Endothelial cell of umbilical vein (primary cell): ENCODE measurements around the gene CTIF. TPM values are rescaled to one million over a fixed set of nuclear protein-coding genes. Genes with fewer than 3 reads are reported as not detected.

Experiments
- BruUV-seq: library from RNA; stranded (reverse); fragments of 400-500 nt; replicated peaks from 2 replicates; lab custom pipeline; 2021; lab: Mats Ljungman, UMichigan
- CTCF ChIA-PET: fragments of 300-600, 350-600 bp; sonication (Branson Sonifier 250); formaldehyde crosslinking; loops from one replicate; lab custom pipeline; 2021; ENCODE audit warnings: antibody characterized with exemption, inconsistent platforms; lab: Charles Lee
- POLR2A ChIA-PET: fragments of 300-600, 350-600 bp; sonication (Branson Sonifier 250); formaldehyde crosslinking; loops from one replicate; lab custom pipeline; 2021; ENCODE audit warnings: antibody characterized with exemption, inconsistent platforms; lab: Charles Lee
- DNase-seq: peaks from one replicate; pipeline ENCODE4 v3.0.0-alpha.2; 2011; ENCODE audit warnings: low read depth, low spot score
- FAIRE-seq: peaks from 2 replicates; lab custom pipeline; 2011; peaks lifted over from hg19 to GRCh38; lab: Jason Lieb, UNC
- H2AFZ ChIP-seq: 2 replicates; pipeline ENCODE4 v1.6.0; 2012; ENCODE audit warnings: low read depth, low read length, control low read depth, inconsistent platforms
- H3K27ac ChIP-seq: 2 replicates; pipeline ENCODE4 v1.5.1; 2011; ENCODE audit warnings: low read depth, mild to moderate bottlenecking, control low read depth, low read length, moderate library complexity; ENCODE audit not compliant: insufficient read depth
- H3K27me3 ChIP-seq, 2 experiments: 2 replicates each; pipeline versions ENCODE4 v1.6.0 to v1.6.1; 2011; ENCODE audit warnings: low read length in 2 of 2, mixed read lengths in 1 of 2; ENCODE audit not compliant: control insufficient read depth in 2 of 2, insufficient read depth in 2 of 2
- H3K36me3 ChIP-seq, 2 experiments: 2 replicates in 1 of 2; 3 replicates in 1 of 2; pipeline ENCODE4 v1.5.1; 2011; ENCODE audit warnings: low read length in 2 of 2, mild to moderate bottlenecking in 1 of 2, moderate library complexity in 1 of 2; ENCODE audit not compliant: control insufficient read depth in 2 of 2, insufficient read depth in 2 of 2; ENCODE audit errors: extremely low read depth in 1 of 2
- H3K4me1 ChIP-seq: 3 replicates; pipeline ENCODE4 v1.5.1; 2011; ENCODE audit warnings: mild to moderate bottlenecking, low read length; ENCODE audit not compliant: control insufficient read depth, insufficient read depth; ENCODE audit errors: extremely low read depth
- H3K4me2 ChIP-seq: 2 replicates; pipeline ENCODE4 v1.6.1; 2011; ENCODE audit warnings: low read length, control low read depth, mixed read lengths; ENCODE audit not compliant: insufficient read depth
- H3K4me3 ChIP-seq, 3 experiments: fragments of 200-600 bp in 1 of 3; sonication (generic), shearing (Covaris generic) in 1 of 3; replicated peaks in 1 of 3; 2 replicates each; pipeline ENCODE4 v1.5.1; 2011 to 2016; ENCODE audit warnings: control low read depth in 3 of 3, low read length in 3 of 3, mild to moderate bottlenecking in 2 of 3, inconsistent platforms in 1 of 3, low read depth in 1 of 3, moderate library complexity in 1 of 3; ENCODE audit not compliant: insufficient read depth in 1 of 3
- H3K79me2 ChIP-seq: 2 replicates; pipeline ENCODE4 v1.6.0; 2012; ENCODE audit warnings: low read length, inconsistent platforms; ENCODE audit not compliant: control insufficient read depth, insufficient read depth
- H3K9ac ChIP-seq: replicated peaks from 2 replicates; pipeline ENCODE3; 2011; ENCODE audit warnings: low read length, control low read depth; ENCODE audit not compliant: insufficient read depth; ENCODE audit errors: extremely low read depth
- H3K9me1 ChIP-seq: replicated peaks from 3 replicates; pipeline ENCODE4 v1.6.0; 2011; ENCODE audit warnings: mild to moderate bottlenecking, low read length; ENCODE audit not compliant: control insufficient read depth, insufficient read depth; ENCODE audit errors: extremely low read depth
- H3K9me3 ChIP-seq: replicated peaks from 2 replicates; pipeline ENCODE4 v1.5.1; 2012; ENCODE audit warnings: low read length, inconsistent platforms; ENCODE audit not compliant: control insufficient read depth, insufficient read depth
- H4K20me1 ChIP-seq: replicated peaks from 2 replicates; pipeline ENCODE3; 2011; ENCODE audit warnings: mild to moderate bottlenecking, low read length; ENCODE audit not compliant: control insufficient read depth, insufficient read depth; ENCODE audit errors: extremely low read depth
- CTCF ChIP-seq, 2 donors: IDR thresholded peaks; 1 replicate in 1 of 2; 2 replicates in 1 of 2; pipeline ENCODE4 v1.5.1; 2011; ENCODE audit warnings: low read length in 2 of 2, mild to moderate bottlenecking in 2 of 2, moderate library complexity in 2 of 2, control low read depth in 1 of 2, inconsistent platforms in 1 of 2, low read depth in 1 of 2; ENCODE audit not compliant: insufficient read depth in 1 of 2; ENCODE audit errors: extremely low read depth in 1 of 2
- EZH2 ChIP-seq: IDR thresholded peaks from 2 replicates; pipeline ENCODE4 v1.6.1; 2012; ENCODE audit warnings: borderline replicate concordance, low read depth, mild to moderate bottlenecking, moderate library complexity, low read length, inconsistent platforms; ENCODE audit not compliant: severe bottlenecking
- FOS ChIP-seq: IDR thresholded peaks from 2 replicates; pipeline ENCODE4 v1.6.1; 2011; ENCODE audit warnings: mild to moderate bottlenecking, low read length, moderate library complexity, borderline replicate concordance; ENCODE audit not compliant: insufficient read depth
- GATA2 ChIP-seq: IDR thresholded peaks from 2 replicates; pipeline ENCODE4 v1.7.0; 2011; ENCODE audit warnings: low read depth, mild to moderate bottlenecking, moderate library complexity, mixed read lengths, low read length; ENCODE audit not compliant: insufficient read length, insufficient read depth
- JUN ChIP-seq: IDR thresholded peaks from 2 replicates; pipeline ENCODE4 v1.6.1; 2011; ENCODE audit warnings: borderline replicate concordance, low read depth; ENCODE audit not compliant: insufficient read length, insufficient read depth
- MAX ChIP-seq: IDR thresholded peaks from 2 replicates; pipeline ENCODE4 v1.6.1; 2011; ENCODE audit not compliant: insufficient read depth, insufficient read length
- MYC ChIP-seq: IDR thresholded peaks from one replicate; pipeline ENCODE4 v1.6.1; 2011; ENCODE audit warnings: mild to moderate bottlenecking, low read depth, low read length
- POLR2A ChIP-seq: IDR thresholded peaks from 2 replicates; pipeline ENCODE4 v1.6.1; 2012; ENCODE audit warnings: low read depth, mild to moderate bottlenecking, control low read depth, low read length
- POLR2AphosphoS5 ChIP-seq: IDR thresholded peaks from 2 replicates; pipeline ENCODE4 v1.6.1; 2012; ENCODE audit warnings: low read depth, mild to moderate bottlenecking, control low read depth, low read length, moderate library complexity; ENCODE audit not compliant: insufficient read depth
- dilution Hi-C: fragments of 300-500 bp; cut with MboI; formaldehyde crosslinking; loops from one replicate; pipeline ENCODE4 v1.15.0; 2019; ENCODE audit warnings: low sequenced_read_pairs; ENCODE audit not compliant: extremely low pct_ligation_motif_present
- intact Hi-C: fragments of 100-400 bp; cut with micrococcal nuclease; formaldehyde crosslinking; loops from one replicate; pipeline ENCODE4 v1.10.0; 2022
- polyA plus RNA-seq, 4 experiments: library from polyadenylated mRNA; depleted of rRNA in 3 of 4; stranded (reverse) in 3 of 4; unstranded in 1 of 4; fragments of >200 nt; gene quantifications; 2 replicates each; pipeline versions ENCODE4 v1.2.1 to v1.2.3, GENCODE V29; 2011 to 2012; ENCODE audit warnings: missing spikeins in 1 of 4
- total RNA-seq: library from RNA; stranded (reverse); gene quantifications from 2 replicates; pipeline ENCODE4 v1.2.3, GENCODE V29; 2021

Gene CTIF
- total and polyA plus RNA-seq, 2 donors (not counting 3 experiments of a cell fraction or from before 2014, with no cell fraction given): 20.9 to 57.7 TPM

GRCh38 chr18:48571639-48572384 is 33.0 kb downstream of the CTIF start:
- intact Hi-C loops: no loop called here
- dilution Hi-C loops: no loop called here
- no peak overlapping the region for H3K4me2 ChIP-seq
- H3K27ac ChIP-seq: no peak overlapping the region
- BruUV-seq: no TSS peak
- peaks cover 8% of the 10 kb centered on the region for H3K79me2 ChIP-seq
- TF ChIP-seq POLR2A: no peak
- TF ChIP-seq EZH2: no peak
- TF ChIP-seq MYC: no peak
- no peak for TF ChIP-seq GATA2
- TF ChIP-seq MAX: no peak
- TF ChIP-seq JUN: no peak
- TF ChIP-seq FOS: no peak
- no peak for TF ChIP-seq CTCF (IDR thresholded peaks at IDR 0.05; ENCODE audit: extremely low read depth in 1 of 2, insufficient read depth in 1 of 2, low read depth in 1 of 2, low read length in 2 of 2)
- TF ChIP-seq POLR2AphosphoS5: no peak
- H3K9me1 ChIP-seq: no peaks in the 10 kb centered on the region
- no peak overlapping the region for H3K4me3 ChIP-seq
- ChIA-PET CTCF (no interaction called here), POLR2A (no interaction called here)
- no peaks in the 10 kb centered on the region for H4K20me1 ChIP-seq
- DNase-seq (no peak), FAIRE-seq (no peak)
- H3K9ac ChIP-seq: no peak overlapping the region
- no peaks in the 10 kb centered on the region for H3K4me1 ChIP-seq
- peaks cover 0 to 6% of the 10 kb centered on the region in 2 experiments for H3K36me3 ChIP-seq
- H2AFZ ChIP-seq: no peak overlapping the region
- H3K9me3 ChIP-seq: no peaks in the 10 kb centered on the region
- H3K27me3 ChIP-seq: no peaks in the 10 kb centered on the region
